Adipocyte (in vitro differentiated cells): ENCODE measurements around the gene DPPA4.

Experiments used
- DNase-seq: peaks from one replicate; pipeline ENCODE4 v3.0.0-alpha.2; 2015; ENCODE audit warnings: low read depth
- H3K27me3 ChIP-seq: replicated peaks from 2 replicates; pipeline ENCODE4 v1.7.0; 2013; ENCODE audit warnings: mild to moderate bottlenecking, low read length, moderate library complexity; ENCODE audit not compliant: control insufficient read depth, insufficient read depth
- H3K36me3 ChIP-seq: 2 replicates; pipeline ENCODE4 v1.7.0; 2013; ENCODE audit warnings: low read length, mild to moderate bottlenecking, moderate library complexity; ENCODE audit not compliant: control insufficient read depth, insufficient read depth, severe bottlenecking
- H3K4me1 ChIP-seq: 2 replicates; pipeline ENCODE4 v1.7.0; 2013; ENCODE audit warnings: mild to moderate bottlenecking, low read length, moderate library complexity; ENCODE audit not compliant: control insufficient read depth, insufficient read depth
- H3K4me3 ChIP-seq: 2 replicates; pipeline ENCODE4 v1.7.0; 2013; ENCODE audit warnings: mild to moderate bottlenecking, low read length, moderate library complexity
- H3K9ac ChIP-seq: 2 replicates; pipeline ENCODE4 v1.7.0; 2013; ENCODE audit warnings: mild to moderate bottlenecking, low read length, moderate library complexity
- H3K9me3 ChIP-seq: 2 replicates; pipeline ENCODE4 v1.7.0; 2013; ENCODE audit warnings: mild to moderate bottlenecking, low read length, moderate library complexity; ENCODE audit not compliant: control insufficient read depth

DPPA4 gene

GRCh38 chr3:109278141-109278540 lies 59.2 kb downstream of the DPPA4 start:
- no peaks in the 10 kb centered on the region for H3K4me1 ChIP-seq
- no peaks in the 10 kb centered on the region for H3K36me3 ChIP-seq
- peaks cover 4% of the 10 kb centered on the region for H3K27me3 ChIP-seq
- no peak overlapping the region for H3K4me3 ChIP-seq
- DNase-seq, result no peak
- no peak overlapping the region for H3K9ac ChIP-seq
- H3K9me3 ChIP-seq, result no peaks in the 10 kb centered on the region
